Endothelial cell of umbilical vein (primary cell): ENCODE measurements around the gene CETN3. TPM values are rescaled to one million over a fixed set of nuclear protein-coding genes. Genes with fewer than 3 reads are reported as not detected.

Source experiments
- BruUV-seq: library from RNA; stranded (reverse); fragments of 400-500 nt; replicated peaks from 2 replicates; lab custom pipeline; 2021; lab: Mats Ljungman, UMichigan
- CTCF ChIA-PET: fragments of 300-600, 350-600 bp; sonication (Branson Sonifier 250); formaldehyde crosslinking; loops from one replicate; lab custom pipeline; 2021; ENCODE audit warnings: antibody characterized with exemption, inconsistent platforms; lab: Charles Lee
- POLR2A ChIA-PET: fragments of 300-600, 350-600 bp; sonication (Branson Sonifier 250); formaldehyde crosslinking; loops from one replicate; lab custom pipeline; 2021; ENCODE audit warnings: antibody characterized with exemption, inconsistent platforms; lab: Charles Lee
- DNase-seq: peaks from one replicate; pipeline ENCODE4 v3.0.0-alpha.2; 2011; ENCODE audit warnings: low read depth, low spot score
- FAIRE-seq: peaks from 2 replicates; lab custom pipeline; 2011; peaks lifted over from hg19 to GRCh38; lab: Jason Lieb, UNC
- H2AFZ ChIP-seq: 2 replicates; pipeline ENCODE4 v1.6.0; 2012; ENCODE audit warnings: low read depth, low read length, control low read depth, inconsistent platforms
- H3K27ac ChIP-seq: 2 replicates; pipeline ENCODE4 v1.5.1; 2011; ENCODE audit warnings: low read depth, mild to moderate bottlenecking, control low read depth, low read length, moderate library complexity; ENCODE audit not compliant: insufficient read depth
- H3K27me3 ChIP-seq, 2 experiments: 2 replicates each; pipeline versions ENCODE4 v1.6.0 to v1.6.1; 2011; ENCODE audit warnings: low read length in 2 of 2, mixed read lengths in 1 of 2; ENCODE audit not compliant: control insufficient read depth in 2 of 2, insufficient read depth in 2 of 2
- H3K36me3 ChIP-seq, 2 experiments: 2 replicates in 1 of 2; 3 replicates in 1 of 2; pipeline ENCODE4 v1.5.1; 2011; ENCODE audit warnings: low read length in 2 of 2, mild to moderate bottlenecking in 1 of 2, moderate library complexity in 1 of 2; ENCODE audit not compliant: control insufficient read depth in 2 of 2, insufficient read depth in 2 of 2; ENCODE audit errors: extremely low read depth in 1 of 2
- H3K4me1 ChIP-seq: 3 replicates; pipeline ENCODE4 v1.5.1; 2011; ENCODE audit warnings: mild to moderate bottlenecking, low read length; ENCODE audit not compliant: control insufficient read depth, insufficient read depth; ENCODE audit errors: extremely low read depth
- H3K4me2 ChIP-seq: 2 replicates; pipeline ENCODE4 v1.6.1; 2011; ENCODE audit warnings: low read length, control low read depth, mixed read lengths; ENCODE audit not compliant: insufficient read depth
- H3K4me3 ChIP-seq, 3 experiments: fragments of 200-600 bp in 1 of 3; sonication (generic), shearing (Covaris generic) in 1 of 3; replicated peaks in 1 of 3; 2 replicates each; pipeline ENCODE4 v1.5.1; 2011 to 2016; ENCODE audit warnings: control low read depth in 3 of 3, low read length in 3 of 3, mild to moderate bottlenecking in 2 of 3, inconsistent platforms in 1 of 3, low read depth in 1 of 3, moderate library complexity in 1 of 3; ENCODE audit not compliant: insufficient read depth in 1 of 3
- H3K79me2 ChIP-seq: 2 replicates; pipeline ENCODE4 v1.6.0; 2012; ENCODE audit warnings: low read length, inconsistent platforms; ENCODE audit not compliant: control insufficient read depth, insufficient read depth
- H3K9ac ChIP-seq: replicated peaks from 2 replicates; pipeline ENCODE3; 2011; ENCODE audit warnings: low read length, control low read depth; ENCODE audit not compliant: insufficient read depth; ENCODE audit errors: extremely low read depth
- H3K9me1 ChIP-seq: replicated peaks from 3 replicates; pipeline ENCODE4 v1.6.0; 2011; ENCODE audit warnings: mild to moderate bottlenecking, low read length; ENCODE audit not compliant: control insufficient read depth, insufficient read depth; ENCODE audit errors: extremely low read depth
- H3K9me3 ChIP-seq: replicated peaks from 2 replicates; pipeline ENCODE4 v1.5.1; 2012; ENCODE audit warnings: low read length, inconsistent platforms; ENCODE audit not compliant: control insufficient read depth, insufficient read depth
- H4K20me1 ChIP-seq: replicated peaks from 2 replicates; pipeline ENCODE3; 2011; ENCODE audit warnings: mild to moderate bottlenecking, low read length; ENCODE audit not compliant: control insufficient read depth, insufficient read depth; ENCODE audit errors: extremely low read depth
- EZH2 ChIP-seq: IDR thresholded peaks from 2 replicates; pipeline ENCODE4 v1.6.1; 2012; ENCODE audit warnings: borderline replicate concordance, low read depth, mild to moderate bottlenecking, moderate library complexity, low read length, inconsistent platforms; ENCODE audit not compliant: severe bottlenecking
- FOS ChIP-seq: IDR thresholded peaks from 2 replicates; pipeline ENCODE4 v1.6.1; 2011; ENCODE audit warnings: mild to moderate bottlenecking, low read length, moderate library complexity, borderline replicate concordance; ENCODE audit not compliant: insufficient read depth
- GATA2 ChIP-seq: IDR thresholded peaks from 2 replicates; pipeline ENCODE4 v1.7.0; 2011; ENCODE audit warnings: low read depth, mild to moderate bottlenecking, moderate library complexity, mixed read lengths, low read length; ENCODE audit not compliant: insufficient read length, insufficient read depth
- JUN ChIP-seq: IDR thresholded peaks from 2 replicates; pipeline ENCODE4 v1.6.1; 2011; ENCODE audit warnings: borderline replicate concordance, low read depth; ENCODE audit not compliant: insufficient read length, insufficient read depth
- MYC ChIP-seq: IDR thresholded peaks from one replicate; pipeline ENCODE4 v1.6.1; 2011; ENCODE audit warnings: mild to moderate bottlenecking, low read depth, low read length
- POLR2A ChIP-seq: IDR thresholded peaks from 2 replicates; pipeline ENCODE4 v1.6.1; 2012; ENCODE audit warnings: low read depth, mild to moderate bottlenecking, control low read depth, low read length
- POLR2AphosphoS5 ChIP-seq: IDR thresholded peaks from 2 replicates; pipeline ENCODE4 v1.6.1; 2012; ENCODE audit warnings: low read depth, mild to moderate bottlenecking, control low read depth, low read length, moderate library complexity; ENCODE audit not compliant: insufficient read depth
- dilution Hi-C: fragments of 300-500 bp; cut with MboI; formaldehyde crosslinking; loops from one replicate; pipeline ENCODE4 v1.15.0; 2019; ENCODE audit warnings: low sequenced_read_pairs; ENCODE audit not compliant: extremely low pct_ligation_motif_present
- intact Hi-C: fragments of 100-400 bp; cut with micrococcal nuclease; formaldehyde crosslinking; loops from one replicate; pipeline ENCODE4 v1.10.0; 2022
- polyA plus RNA-seq, 4 experiments: library from polyadenylated mRNA; depleted of rRNA in 3 of 4; stranded (reverse) in 3 of 4; unstranded in 1 of 4; fragments of >200 nt; gene quantifications; 2 replicates each; pipeline versions ENCODE4 v1.2.1 to v1.2.3, GENCODE V29; 2011 to 2012; ENCODE audit warnings: missing spikeins in 1 of 4
- total RNA-seq: library from RNA; stranded (reverse); gene quantifications from 2 replicates; pipeline ENCODE4 v1.2.3, GENCODE V29; 2021
- TF ChIP-seq, protein P1 (sequence below), 2 donors: IDR thresholded peaks; 1 replicate in 1 of 2; 2 replicates in 1 of 2; pipeline ENCODE4 v1.5.1; 2011; ENCODE audit warnings: low read length in 2 of 2, mild to moderate bottlenecking in 2 of 2, moderate library complexity in 2 of 2, control low read depth in 1 of 2, inconsistent platforms in 1 of 2, low read depth in 1 of 2; ENCODE audit not compliant: insufficient read depth in 1 of 2; ENCODE audit errors: extremely low read depth in 1 of 2
- TF ChIP-seq, protein P2 (sequence below): IDR thresholded peaks from 2 replicates; pipeline ENCODE4 v1.6.1; 2011; ENCODE audit not compliant: insufficient read depth, insufficient read length

Gene CETN3
- total and polyA plus RNA-seq, 2 donors (not counting 3 experiments of a cell fraction or from before 2014, with no cell fraction given): 2.2 to 17.3 TPM

DNA sequence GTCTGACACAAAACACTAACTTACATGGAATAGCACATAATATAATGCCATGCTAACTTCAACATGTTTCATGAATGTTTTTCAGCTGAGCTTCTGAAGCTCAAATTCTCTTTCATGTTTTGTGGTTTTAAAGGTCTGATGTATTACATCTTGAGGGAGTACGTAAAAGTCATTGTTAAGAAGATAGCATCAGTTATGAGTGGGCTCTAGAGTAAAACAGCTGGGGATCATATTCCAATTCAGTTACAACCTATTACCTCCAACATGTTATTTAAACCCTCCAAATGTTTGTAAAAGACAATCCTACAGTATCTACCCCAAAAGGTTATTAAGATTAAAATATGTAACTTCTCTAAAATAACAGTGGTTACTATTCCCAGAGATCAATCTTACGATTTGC is 19.2 kb downstream of the CETN3 start:
- DNase-seq (no peak), FAIRE-seq (no peak)
- Histone ChIP-seq H4K20me1 (no peaks in the 10 kb centered on the region), H3K9me3 (no peaks in the 10 kb centered on the region), H3K4me1 (no peaks in the 10 kb centered on the region), H3K27me3 (no peaks in the 10 kb centered on the region), H3K36me3 (no peaks in the 10 kb centered on the region), H3K27ac (no peak overlapping the region), H3K4me3 (no peak overlapping the region), H2AFZ (no peak overlapping the region), H3K9me1 (no peaks in the 10 kb centered on the region), H3K9ac (no peak overlapping the region), H3K79me2 (no peaks in the 10 kb centered on the region), H3K4me2 (no peak overlapping the region)
- CTCF ChIA-PET: interaction anchor here (0.9 to 1.5 kb wide), 4 partner anchors 10 to 394 kb away, joined by 3 to 4 read pairs (median 3); no protein-coding TSS in a partner anchor
- BruUV-seq: no TSS peak
- intact Hi-C loops: no loop called here
- POLR2A ChIA-PET: no interaction called here
- TF ChIP-seq, protein P1, sequence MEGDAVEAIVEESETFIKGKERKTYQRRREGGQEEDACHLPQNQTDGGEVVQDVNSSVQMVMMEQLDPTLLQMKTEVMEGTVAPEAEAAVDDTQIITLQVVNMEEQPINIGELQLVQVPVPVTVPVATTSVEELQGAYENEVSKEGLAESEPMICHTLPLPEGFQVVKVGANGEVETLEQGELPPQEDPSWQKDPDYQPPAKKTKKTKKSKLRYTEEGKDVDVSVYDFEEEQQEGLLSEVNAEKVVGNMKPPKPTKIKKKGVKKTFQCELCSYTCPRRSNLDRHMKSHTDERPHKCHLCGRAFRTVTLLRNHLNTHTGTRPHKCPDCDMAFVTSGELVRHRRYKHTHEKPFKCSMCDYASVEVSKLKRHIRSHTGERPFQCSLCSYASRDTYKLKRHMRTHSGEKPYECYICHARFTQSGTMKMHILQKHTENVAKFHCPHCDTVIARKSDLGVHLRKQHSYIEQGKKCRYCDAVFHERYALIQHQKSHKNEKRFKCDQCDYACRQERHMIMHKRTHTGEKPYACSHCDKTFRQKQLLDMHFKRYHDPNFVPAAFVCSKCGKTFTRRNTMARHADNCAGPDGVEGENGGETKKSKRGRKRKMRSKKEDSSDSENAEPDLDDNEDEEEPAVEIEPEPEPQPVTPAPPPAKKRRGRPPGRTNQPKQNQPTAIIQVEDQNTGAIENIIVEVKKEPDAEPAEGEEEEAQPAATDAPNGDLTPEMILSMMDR (IDR thresholded peaks at IDR 0.05; ENCODE audit: extremely low read depth in 1 of 2, insufficient read depth in 1 of 2, low read depth in 1 of 2, low read length in 2 of 2): no peak
- TF ChIP-seq, protein P2, sequence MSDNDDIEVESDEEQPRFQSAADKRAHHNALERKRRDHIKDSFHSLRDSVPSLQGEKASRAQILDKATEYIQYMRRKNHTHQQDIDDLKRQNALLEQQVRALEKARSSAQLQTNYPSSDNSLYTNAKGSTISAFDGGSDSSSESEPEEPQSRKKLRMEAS: no peak
- TF ChIP-seq GATA2 (no peak), FOS (no peak), POLR2A (no peak), JUN (no peak), POLR2AphosphoS5 (no peak), EZH2 (no peak), MYC (no peak)
- dilution Hi-C loops: no loop called here
